H9 (cell line): ENCODE results near the gene KLK6. TPM values are rescaled to one million over a fixed set of nuclear protein-coding genes. Genes with fewer than 3 reads are reported as not detected.

Experiments
- DNase-seq: peaks from one replicate; pipeline ENCODE4 v3.0.0-alpha.2; 2017
- H2AFZ ChIP-seq: one replicate; pipeline ENCODE4 v1.6.1; 2013; ENCODE audit warnings: mild to moderate bottlenecking, low read length, control low read depth, moderate library complexity
- H2AK5ac ChIP-seq: 2 replicates; pipeline ENCODE4 v1.6.1; 2013; ENCODE audit warnings: low read length, control low read depth, mixed read lengths; ENCODE audit not compliant: insufficient read length
- H2BK120ac ChIP-seq: one replicate; pipeline ENCODE4 v1.6.1; 2013; ENCODE audit warnings: low read depth, mild to moderate bottlenecking, low read length, control low read depth, inconsistent platforms; ENCODE audit not compliant: poor library complexity, severe bottlenecking
- H2BK12ac ChIP-seq: 2 replicates; pipeline ENCODE4 v1.6.1; 2013; ENCODE audit warnings: low read length, control low read depth, mixed read lengths, low read depth; ENCODE audit not compliant: insufficient read length
- H2BK15ac ChIP-seq: 2 replicates; pipeline ENCODE4 v1.6.1; 2013; ENCODE audit warnings: low read depth, low read length, control low read depth
- H2BK20ac ChIP-seq: one replicate; pipeline ENCODE4 v1.6.1; 2013; ENCODE audit warnings: low read depth, mild to moderate bottlenecking, low read length, control low read depth, inconsistent platforms; ENCODE audit not compliant: poor library complexity, severe bottlenecking
- H2BK5ac ChIP-seq: 2 replicates; pipeline ENCODE4 v1.6.1; 2013; ENCODE audit warnings: low read length, control low read depth, mixed read lengths; ENCODE audit not compliant: insufficient read length
- H3K14ac ChIP-seq: 2 replicates; pipeline ENCODE4 v1.6.1; 2013; ENCODE audit warnings: low read length, control low read depth; ENCODE audit not compliant: insufficient read depth
- H3K18ac ChIP-seq: 2 replicates; pipeline ENCODE4 v1.6.1; 2013; ENCODE audit warnings: low read depth, mild to moderate bottlenecking, mixed read lengths, low read length, control low read depth; ENCODE audit not compliant: insufficient read length
- H3K23ac ChIP-seq: 2 replicates; pipeline ENCODE4 v1.6.1; 2013; ENCODE audit warnings: low read length, control low read depth, mixed read lengths, low read depth; ENCODE audit not compliant: insufficient read length
- H3K23me2 ChIP-seq: 2 replicates; pipeline ENCODE4 v1.6.1; 2013; ENCODE audit warnings: low read depth, mild to moderate bottlenecking, mixed read lengths, low read length, control low read depth; ENCODE audit not compliant: insufficient read length, poor library complexity, severe bottlenecking
- H3K27ac ChIP-seq: 2 replicates; pipeline ENCODE4 v1.5.1; 2013; ENCODE audit warnings: low read length, control low read depth, mixed read lengths, low read depth; ENCODE audit not compliant: insufficient read length
- H3K27me3 ChIP-seq: 2 replicates; pipeline ENCODE4 v1.6.1; 2013; ENCODE audit warnings: low read length, control low read depth, inconsistent platforms; ENCODE audit not compliant: insufficient read depth
- H3K4ac ChIP-seq: 2 replicates; pipeline ENCODE4 v1.6.1; 2013; ENCODE audit warnings: low read depth, mild to moderate bottlenecking, control low read depth, inconsistent platforms, low read length, moderate library complexity
- H3K4me1 ChIP-seq: 2 replicates; pipeline ENCODE4 v1.6.1; 2013; ENCODE audit warnings: low read length, control low read depth, inconsistent platforms; ENCODE audit not compliant: insufficient read depth
- H3K4me2 ChIP-seq: 2 replicates; pipeline ENCODE4 v1.6.1; 2013; ENCODE audit warnings: low read length, control low read depth, mixed read lengths; ENCODE audit not compliant: insufficient read length, insufficient read depth
- H3K56ac ChIP-seq: 2 replicates; pipeline ENCODE4 v1.6.1; 2013; ENCODE audit warnings: low read depth, mild to moderate bottlenecking, mixed read lengths, low read length, control low read depth; ENCODE audit not compliant: insufficient read length
- H3K79me1 ChIP-seq: 2 replicates; pipeline ENCODE4 v1.6.1; 2013; ENCODE audit warnings: low read depth, mild to moderate bottlenecking, moderate library complexity, low read length, control low read depth, inconsistent platforms; ENCODE audit not compliant: insufficient read depth, poor library complexity, severe bottlenecking
- H3K79me2 ChIP-seq: 2 replicates; pipeline ENCODE4 v1.6.1; 2013; ENCODE audit warnings: low read length, control low read depth, inconsistent platforms; ENCODE audit not compliant: insufficient read depth
- H3K9ac ChIP-seq: 2 replicates; pipeline ENCODE4 v1.6.1; 2013; ENCODE audit warnings: low read length, control low read depth, mixed read lengths; ENCODE audit not compliant: insufficient read length; ENCODE audit errors: extremely low read depth
- H3K9me3 ChIP-seq: one replicate; pipeline ENCODE4 v1.6.1; 2013; ENCODE audit warnings: low read depth, low read length, inconsistent platforms; ENCODE audit not compliant: control insufficient read depth
- H3T11ph ChIP-seq: one replicate; pipeline ENCODE4 v1.6.1; 2013; ENCODE audit warnings: mild to moderate bottlenecking, low read length, control low read depth, inconsistent platforms
- H4K20me1 ChIP-seq: one replicate; pipeline ENCODE4 v1.6.1; 2013; ENCODE audit not compliant: control insufficient read depth, insufficient read length, insufficient read depth
- H4K5ac ChIP-seq: 2 replicates; pipeline ENCODE4 v1.6.1; 2013; ENCODE audit warnings: low read depth, mild to moderate bottlenecking, mixed read lengths, low read length, control low read depth; ENCODE audit not compliant: insufficient read length
- H4K8ac ChIP-seq: replicated peaks from 2 replicates; pipeline ENCODE4 v1.6.1; 2013; ENCODE audit warnings: low read length, control low read depth, mixed read lengths, low read depth; ENCODE audit not compliant: insufficient read length
- H4K91ac ChIP-seq: 2 replicates; pipeline ENCODE4 v1.6.1; 2013; ENCODE audit warnings: low read depth, mild to moderate bottlenecking, moderate library complexity, mixed read lengths, low read length, control low read depth; ENCODE audit not compliant: insufficient read length
- H3K27ac Mint-ChIP-seq, 3 experiments: 2 replicates in 2 of 3; 3 replicates in 1 of 3; pipeline ENCODE4 v1.8.0; 2020 to 2021; ENCODE audit warnings: mixed read lengths in 3 of 3, mild to moderate bottlenecking in 1 of 3, moderate library complexity in 1 of 3
- H3K27me3 Mint-ChIP-seq: 2 replicates; pipeline ENCODE4 v1.8.0; 2021; ENCODE audit warnings: low read depth, mild to moderate bottlenecking, moderate library complexity, mixed read lengths
- H3K36me3 Mint-ChIP-seq, 3 experiments: 2 replicates in 2 of 3; 3 replicates in 1 of 3; pipeline ENCODE4 v1.8.0; 2020 to 2021; ENCODE audit warnings: low read depth in 3 of 3, mixed read lengths in 3 of 3; ENCODE audit not compliant: insufficient read depth in 1 of 3
- H3K4me1 Mint-ChIP-seq, 2 experiments: 2 replicates each; pipeline ENCODE4 v1.8.0; 2020; ENCODE audit warnings: mixed read lengths in 2 of 2
- H3K4me3 Mint-ChIP-seq, 2 experiments: 2 replicates in 1 of 2; 3 replicates in 1 of 2; pipeline ENCODE4 v1.8.0; 2020 to 2021; ENCODE audit warnings: mild to moderate bottlenecking in 2 of 2, mixed read lengths in 2 of 2, moderate library complexity in 1 of 2
- H3K9me3 Mint-ChIP-seq, 2 experiments: 2 replicates in 1 of 2; 3 replicates in 1 of 2; pipeline ENCODE4 v1.8.0; 2020; ENCODE audit warnings: mild to moderate bottlenecking in 2 of 2, mixed read lengths in 2 of 2, moderate library complexity in 1 of 2
- CTCF ChIP-seq: fragments of 200-600 bp; sonication (generic); conservative IDR thresholded peaks from 3 replicates; pipeline ENCODE4 v1.8.0; 2021; ENCODE audit warnings: antibody characterized with exemption, mild to moderate bottlenecking
- WGBS: extraction: QIAGEN DNeasy Blood & Tissue Kit; methylation state at CpG from one replicate; pipeline ENCODE4 v1.1.7; 2013; ENCODE audit warnings: missing lambda C conversion rate, low lambda C conversion rate, mixed read lengths; ENCODE audit not compliant: insufficient read length; ENCODE audit errors: extremely low coverage; 5-methylcytosine and 5-hydroxymethylcytosine counted together
- total RNA-seq: library from RNA; stranded (reverse); gene quantifications from 2 replicates; pipeline ENCODE4 v1.2.1, GENCODE V29; 2021

Gene KLK6
- total RNA-seq, 1 experiment from 2014 or later = 2.6 TPM

GRCh38 chr19:50912727-50913716 lies 56.4 kb downstream of the KLK6 start:
- H3K9ac ChIP-seq = no peak overlapping the region
- DNase-seq = no peak
- no peak overlapping the region for H2AK5ac ChIP-seq
- H3K9me3 ChIP-seq = no peaks in the 10 kb centered on the region
- no peak overlapping the region for H3K4ac ChIP-seq
- H3K23ac ChIP-seq = no peak overlapping the region
- no peak overlapping the region for H4K8ac ChIP-seq
- H4K20me1 ChIP-seq = no peaks in the 10 kb centered on the region
- H3K9me3 Mint-ChIP-seq = no peaks in the 10 kb centered on the region; a peak in 1 of 5 replicates
- H3K27ac Mint-ChIP-seq = no peak overlapping the region
- no peak overlapping the region for H2BK120ac ChIP-seq
- no peaks in the 10 kb centered on the region for H3K79me2 ChIP-seq
- H3K18ac ChIP-seq = no peak overlapping the region
- peaks cover 30% of the 10 kb centered on the region; the same call in 1 of the 2 replicates for H3K27me3 ChIP-seq
- H3K4me3 Mint-ChIP-seq = no peak overlapping the region
- peaks cover 15 to 17% of the 10 kb centered on the region in 2 experiments for H3K4me1 Mint-ChIP-seq
- no peak overlapping the region for H4K91ac ChIP-seq
- no peaks in the 10 kb centered on the region for H3K4me1 ChIP-seq
- no peak overlapping the region for H2AFZ ChIP-seq
- no peak overlapping the region for H3K27ac ChIP-seq
- no peak overlapping the region for H2BK20ac ChIP-seq
- H3K23me2 ChIP-seq = peaks cover 7% of the 10 kb centered on the region
- TF ChIP-seq CTCF = no peak
- no peak overlapping the region for H2BK15ac ChIP-seq
- H2BK5ac ChIP-seq = no peak overlapping the region
- H3T11ph ChIP-seq = no peak overlapping the region
- no peaks in the 10 kb centered on the region for H3K79me1 ChIP-seq
- no peak overlapping the region for H2BK12ac ChIP-seq
- H3K14ac ChIP-seq = no peak overlapping the region
- no peak overlapping the region for H3K56ac ChIP-seq
- peaks cover 46% of the 10 kb centered on the region for H3K27me3 Mint-ChIP-seq
- H3K36me3 Mint-ChIP-seq = no peaks in the 10 kb centered on the region
- H4K5ac ChIP-seq = no peak overlapping the region
- no CpG with 5 or more reads among the region's 29 CpGs for WGBS
- H3K4me2 ChIP-seq = peak overlapping the region; percentile 74
